Upper lobe of left lung (tissue), 6 donors: ENCODE measurements around the gene PRDM16. TPM values are rescaled to one million over a fixed set of nuclear protein-coding genes. Genes with fewer than 3 reads are reported as not detected.

Source experiments
- ATAC-seq, 2 donors: fragments of 200-7000 bp; cut with Tn5 transposase; one replicate each; pipeline ENCODE4 v1.9.1; 2022; ENCODE audit warnings: mild to moderate bottlenecking in 2 of 2, moderate library complexity in 2 of 2; ENCODE audit not compliant: low FRiP score in 2 of 2
- DNase-seq, 2 donors: peaks; one replicate each; pipeline ENCODE4 v3.0.0-alpha.2; 2019 to 2020
- H3K27ac ChIP-seq, 4 donors: fragments of 200-600 bp; sonication (generic); one replicate each; pipeline ENCODE4 v1.5.1; 2016 to 2019
- H3K27me3 ChIP-seq, 4 donors: fragments of 200-600 bp; sonication (generic); one replicate each; pipeline ENCODE4 v1.5.1; 2017 to 2019
- H3K36me3 ChIP-seq, 4 donors: fragments of 200-600 bp; sonication (generic); one replicate each; pipeline ENCODE4 v1.5.1; 2016 to 2019
- H3K4me1 ChIP-seq, 4 donors: fragments of 200-600 bp; sonication (generic); one replicate each; pipeline ENCODE4 v1.5.1; 2018 to 2019
- H3K4me3 ChIP-seq, 4 donors: fragments of 200-600 bp; sonication (generic); one replicate each; pipeline ENCODE4 v1.5.1; 2017 to 2019; ENCODE audit warnings: mild to moderate bottlenecking in 2 of 4, moderate library complexity in 1 of 4
- H3K9me3 ChIP-seq, 4 donors: fragments of 200-600 bp; sonication (generic); one replicate each; pipeline ENCODE4 v1.5.1; 2018 to 2019
- CTCF ChIP-seq, 6 experiments: fragments of 450-650 bp in 4 of 6; fragments of 200-600 bp in 2 of 6; sonication (generic) in 2 of 6; IDR thresholded peaks; one replicate each; pipeline ENCODE4 v1.5.1; 2016 to 2019; ENCODE audit warnings: antibody characterized with exemption in 6 of 6
- EP300 ChIP-seq, 4 donors: sonication (generic); formaldehyde crosslinking; IDR thresholded peaks; one replicate each; pipeline ENCODE4 v1.5.1; 2017; ENCODE audit warnings: antibody characterized with exemption in 4 of 4, control low read depth in 2 of 4
- POLR2A ChIP-seq, 4 donors: fragments of 450-650 bp; IDR thresholded peaks; one replicate each; pipeline ENCODE4 v1.5.1; 2016 to 2017; ENCODE audit warnings: antibody characterized with exemption in 4 of 4, mild to moderate bottlenecking in 2 of 4
- POLR2AphosphoS5 ChIP-seq, 2 donors: sonication (generic); formaldehyde crosslinking; IDR thresholded peaks; one replicate each; pipeline ENCODE4 v1.5.1; 2017; ENCODE audit warnings: antibody characterized with exemption in 2 of 2
- WGBS, 2 donors: methylation state at CpG; one replicate each; pipeline ENCODE4 v1.1.5; 2017 to 2018; 5-methylcytosine and 5-hydroxymethylcytosine counted together
- total RNA-seq, 6 donors: library from RNA; depleted of rRNA in 4 of 6; stranded (reverse); fragments of >200 nt in 4 of 6; gene quantifications; one replicate each; pipeline versions ENCODE4 v1.1.0 to v1.2.1, GENCODE V29; 2016 to 2021
- donor health status: DM: no; HTN: no; CAD: no; lungs with moderate emphysema.
- donor health status: DM: no; HTN: yes; CAD: no; lungs with severe emphysema.

The PRDM16 gene
- total RNA-seq, 6 donors from 2014 or later, result 12.3 to 54.5 (median 21.2) TPM

DNA sequence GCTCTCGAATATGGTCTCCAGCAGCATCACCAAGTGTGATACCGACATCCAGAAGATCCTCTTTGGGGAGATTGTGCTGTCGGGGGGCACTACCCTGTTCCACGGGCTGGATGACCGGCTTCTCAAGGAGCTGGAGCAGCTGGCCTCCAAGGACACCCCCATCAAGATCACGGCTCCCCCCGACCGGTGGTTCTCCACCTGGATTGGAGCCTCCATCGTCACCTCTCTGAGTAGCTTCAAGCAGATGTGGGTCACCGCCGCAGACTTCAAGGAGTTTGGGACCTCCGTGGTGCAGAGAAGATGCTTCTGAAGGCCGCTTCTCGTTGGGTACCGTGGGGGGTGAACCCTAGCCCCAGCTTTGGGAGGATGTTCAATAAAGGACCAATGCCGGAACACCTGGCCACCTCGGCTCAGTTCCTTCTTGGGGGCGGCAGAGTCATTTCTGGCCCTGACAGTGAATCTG, 46.5 kb upstream of the PRDM16 start:
- no peaks in the 10 kb centered on the region for H3K36me3 ChIP-seq
- H3K4me3 ChIP-seq, result no peak overlapping the region
- 90 to 91% methylated on average over 11 to 18 of the region's 18 CpGs for WGBS, 2 donors
- no peaks in the 10 kb centered on the region for H3K9me3 ChIP-seq
- DNase-seq (no peak), ATAC-seq (no peak)
- no peaks in the 10 kb centered on the region for H3K27me3 ChIP-seq
- H3K27ac ChIP-seq, result no peak overlapping the region
- TF ChIP-seq POLR2AphosphoS5 (IDR thresholded peaks at IDR 0.05) (no peak), EP300 (IDR thresholded peaks at IDR 0.05) (no peak), CTCF (IDR thresholded peaks at IDR 0.05) (no peak), POLR2A (IDR thresholded peaks at IDR 0.05) (no peak)
- H3K4me1 ChIP-seq, result no peaks in the 10 kb centered on the region

DNA sequence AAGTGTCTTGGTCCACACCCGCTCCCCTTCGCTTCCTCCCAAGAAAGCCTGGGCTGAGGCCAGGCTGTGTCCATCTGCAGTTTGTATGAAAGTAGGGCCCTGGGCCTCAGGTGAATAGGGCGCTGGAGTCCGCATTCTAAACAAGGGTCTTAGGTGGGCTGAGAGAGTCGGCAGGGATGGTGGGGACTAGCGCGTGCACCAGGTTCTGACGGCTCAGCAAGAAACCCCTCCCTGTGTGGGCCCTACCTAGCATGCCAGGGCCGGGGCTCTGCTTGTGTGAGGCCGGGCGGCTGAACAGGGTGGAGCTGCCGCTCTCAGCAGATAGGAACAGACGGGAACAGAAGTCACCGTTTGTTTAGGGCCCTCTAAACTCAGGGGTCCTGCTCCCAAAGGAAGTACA, 46.0 kb upstream of the PRDM16 start:
- no peak for ATAC-seq
- 85% methylated on average over 14 of the region's 14 CpGs; no CpG with 5 or more reads in 1 of the 2 donors for WGBS, 2 donors
- H3K4me1 ChIP-seq, result no peaks in the 10 kb centered on the region
- no peaks in the 10 kb centered on the region for H3K9me3 ChIP-seq
- H3K27me3 ChIP-seq, result peaks cover 0 to 1% (median 0%) of the 10 kb centered on the region in 4 donors
- TF ChIP-seq POLR2A (IDR thresholded peaks at IDR 0.05), result no peak
- TF ChIP-seq CTCF (IDR thresholded peaks at IDR 0.05), result no peak
- TF ChIP-seq EP300 (IDR thresholded peaks at IDR 0.05), result no peak
- no peak for TF ChIP-seq POLR2AphosphoS5 (IDR thresholded peaks at IDR 0.05)
- H3K4me3 ChIP-seq, result no peak overlapping the region
- H3K27ac ChIP-seq, result no peak overlapping the region
- peak in 1 of 2 donors; percentile 44 for DNase-seq
- no peaks in the 10 kb centered on the region for H3K36me3 ChIP-seq

DNA sequence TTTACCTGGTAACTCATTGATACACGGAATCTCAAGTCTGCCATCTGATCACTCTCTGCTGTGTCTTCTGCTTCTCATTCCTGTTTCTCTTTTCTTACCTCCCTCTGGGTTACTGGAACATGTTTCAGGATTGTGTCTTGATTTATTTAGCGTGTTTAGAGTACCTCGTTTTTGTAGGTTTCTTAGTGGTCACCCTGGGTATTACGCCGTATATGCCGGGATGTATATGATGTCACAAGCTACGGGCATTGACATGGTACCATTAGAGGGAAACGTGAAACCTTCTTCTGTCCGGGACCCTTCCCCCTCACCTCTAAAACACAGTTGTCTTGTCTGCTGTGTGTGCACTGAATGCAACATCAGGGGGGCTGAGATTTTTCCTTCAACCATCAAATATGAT, 45.0 kb upstream of the PRDM16 start:
- ATAC-seq, result no peak

DNA sequence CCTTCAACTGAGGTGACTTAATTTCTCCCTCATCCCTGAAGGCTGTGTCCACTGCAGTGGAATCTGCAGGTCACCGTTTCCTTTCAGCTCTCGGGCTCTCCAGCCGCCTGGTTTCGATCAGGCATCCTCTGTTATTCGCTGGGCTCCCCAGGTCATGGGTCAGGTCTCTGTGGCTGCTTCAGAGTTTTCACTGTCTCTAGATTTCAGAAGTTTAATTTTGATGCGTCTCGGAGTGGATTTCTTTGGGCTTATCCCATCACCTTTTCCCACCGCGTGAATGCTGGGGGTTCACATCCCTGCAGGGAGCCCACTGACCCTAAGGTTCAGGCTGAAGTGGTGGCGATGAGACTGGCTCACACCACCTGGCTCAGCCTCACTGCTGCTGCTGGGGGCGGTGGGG, 44.4 kb upstream of the PRDM16 start:
- ATAC-seq (no peak), DNase-seq (no peak)
- H3K4me3 ChIP-seq, result no peak overlapping the region
- no peaks in the 10 kb centered on the region for H3K4me1 ChIP-seq
- 91 to 94% methylated on average over 9 to 10 of the region's 11 CpGs for WGBS, 2 donors
- H3K27ac ChIP-seq, result no peak overlapping the region
- H3K9me3 ChIP-seq, result no peaks in the 10 kb centered on the region
- TF ChIP-seq POLR2A (IDR thresholded peaks at IDR 0.05), result no peak
- no peak for TF ChIP-seq POLR2AphosphoS5 (IDR thresholded peaks at IDR 0.05)
- no peak for TF ChIP-seq EP300 (IDR thresholded peaks at IDR 0.05)
- no peak for TF ChIP-seq CTCF (IDR thresholded peaks at IDR 0.05)
- H3K36me3 ChIP-seq, result no peaks in the 10 kb centered on the region
- H3K27me3 ChIP-seq, result peaks cover 0 to 10% (median 0%) of the 10 kb centered on the region in 4 donors

More for the DNA sequence above, 45.0 kb upstream of the PRDM16 start:
- TF ChIP-seq EP300 (IDR thresholded peaks at IDR 0.05) (no peak), CTCF (IDR thresholded peaks at IDR 0.05) (peak in 2 of 6 experiments; percentile 8 to 13)
- no peaks in the 10 kb centered on the region for H3K9me3 ChIP-seq
- H3K4me1 ChIP-seq, result no peaks in the 10 kb centered on the region
- no peak overlapping the region for H3K4me3 ChIP-seq
- H3K36me3 ChIP-seq, result no peaks in the 10 kb centered on the region
- WGBS, 2 donors, result 84 to 85% methylated on average over 9 of the region's 9 CpGs
- H3K27ac ChIP-seq, result no peak overlapping the region
- DNase-seq, result no peak
- H3K27me3 ChIP-seq, result peaks cover 0 to 6% (median 0%) of the 10 kb centered on the region in 4 donors

GRCh38 chr1:3026124-3026523, 42.9 kb upstream of the PRDM16 start:
- DNase-seq (no peak), ATAC-seq (no peak)
- Histone ChIP-seq H3K36me3 (no peaks in the 10 kb centered on the region), H3K27ac (no peak overlapping the region), H3K4me1 (no peaks in the 10 kb centered on the region), H3K4me3 (no peak overlapping the region), H3K9me3 (no peaks in the 10 kb centered on the region), H3K27me3 (peaks cover 0 to 10% (median 0%) of the 10 kb centered on the region in 4 donors)
- TF ChIP-seq POLR2A (IDR thresholded peaks at IDR 0.05) (no peak), CTCF (IDR thresholded peaks at IDR 0.05) (no peak), EP300 (IDR thresholded peaks at IDR 0.05) (no peak), POLR2AphosphoS5 (IDR thresholded peaks at IDR 0.05) (no peak)
- WGBS, 2 donors, result 96 to 100% methylated on average over 1 of the region's 1 CpG
